ENCODE data around the gene TM2D1. TPM values are rescaled to one million over a fixed set of nuclear protein-coding genes. Genes with fewer than 3 reads are reported as not detected.
A peak's percentile ranks its signal among the peaks of the same experiment; 100 is the strongest.

TM2D1 gene
- total RNA-seq, 1 donor from 2014 or later = 19.3 TPM

DNA sequence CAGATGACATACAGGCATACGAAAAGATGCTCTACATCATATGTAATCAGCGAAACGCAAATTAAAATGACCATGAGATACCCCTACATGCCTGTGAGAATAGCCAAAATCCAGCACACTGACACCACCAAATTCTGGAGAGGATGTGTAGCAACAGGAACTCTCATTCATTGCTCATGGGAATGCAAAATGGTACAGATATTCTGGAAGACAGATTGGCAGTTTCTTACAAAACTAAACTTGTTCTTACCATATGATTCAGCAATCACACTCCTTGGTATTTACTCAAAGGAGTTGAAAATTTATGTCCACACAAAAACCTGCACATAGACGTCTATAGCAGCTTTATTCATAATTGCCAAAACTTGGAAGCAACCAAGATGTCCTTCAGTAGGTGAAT lies 52.6 kb downstream of the TM2D1 start:
- H3K4me3 Mint-ChIP-seq = no peak overlapping the region
- no peak for DNase-seq (ENCODE audit: low read depth, low spot score)
- H3K27me3 Mint-ChIP-seq (ENCODE audit: low read depth) = no peaks in the 10 kb centered on the region
- H3K4me1 Mint-ChIP-seq = no peaks in the 10 kb centered on the region
- no peak overlapping the region for H3K27ac Mint-ChIP-seq (ENCODE audit: unreplicated experiment)
- TF ChIP-seq, protein P1, sequence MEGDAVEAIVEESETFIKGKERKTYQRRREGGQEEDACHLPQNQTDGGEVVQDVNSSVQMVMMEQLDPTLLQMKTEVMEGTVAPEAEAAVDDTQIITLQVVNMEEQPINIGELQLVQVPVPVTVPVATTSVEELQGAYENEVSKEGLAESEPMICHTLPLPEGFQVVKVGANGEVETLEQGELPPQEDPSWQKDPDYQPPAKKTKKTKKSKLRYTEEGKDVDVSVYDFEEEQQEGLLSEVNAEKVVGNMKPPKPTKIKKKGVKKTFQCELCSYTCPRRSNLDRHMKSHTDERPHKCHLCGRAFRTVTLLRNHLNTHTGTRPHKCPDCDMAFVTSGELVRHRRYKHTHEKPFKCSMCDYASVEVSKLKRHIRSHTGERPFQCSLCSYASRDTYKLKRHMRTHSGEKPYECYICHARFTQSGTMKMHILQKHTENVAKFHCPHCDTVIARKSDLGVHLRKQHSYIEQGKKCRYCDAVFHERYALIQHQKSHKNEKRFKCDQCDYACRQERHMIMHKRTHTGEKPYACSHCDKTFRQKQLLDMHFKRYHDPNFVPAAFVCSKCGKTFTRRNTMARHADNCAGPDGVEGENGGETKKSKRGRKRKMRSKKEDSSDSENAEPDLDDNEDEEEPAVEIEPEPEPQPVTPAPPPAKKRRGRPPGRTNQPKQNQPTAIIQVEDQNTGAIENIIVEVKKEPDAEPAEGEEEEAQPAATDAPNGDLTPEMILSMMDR (conservative IDR thresholded peaks at IDR 0.05) = no peak
- no peaks in the 10 kb centered on the region for H3K36me3 Mint-ChIP-seq (ENCODE audit: low read depth)
- H3K9me3 Mint-ChIP-seq = no peaks in the 10 kb centered on the region

DNA sequence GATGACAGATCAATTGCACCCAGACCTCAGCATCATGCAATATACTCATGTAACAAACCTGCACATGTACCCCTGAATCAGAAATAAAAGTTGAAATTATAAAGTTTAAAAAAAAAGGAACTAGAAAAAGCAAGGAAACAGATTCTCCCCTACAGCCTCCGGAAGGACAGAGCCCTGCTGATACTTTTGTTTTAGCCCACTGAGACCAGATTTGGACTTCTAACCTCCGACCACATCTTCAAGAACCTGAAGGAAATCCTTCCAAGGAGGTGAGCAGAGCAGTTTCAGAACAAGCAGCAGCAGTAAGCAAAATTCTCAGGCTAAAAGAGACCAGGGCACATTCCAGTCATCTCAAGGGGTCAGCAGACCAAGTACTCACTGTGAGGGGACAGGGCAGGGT lies 54.5 kb downstream of the TM2D1 start:
- DNase-seq (ENCODE audit: low read depth, low spot score) = no peak
- no peaks in the 10 kb centered on the region for H3K27me3 Mint-ChIP-seq (ENCODE audit: low read depth)
- H3K4me1 Mint-ChIP-seq = no peaks in the 10 kb centered on the region
- H3K9me3 Mint-ChIP-seq = no peaks in the 10 kb centered on the region
- no peak overlapping the region for H3K27ac Mint-ChIP-seq (ENCODE audit: unreplicated experiment)
- TF ChIP-seq, protein P1 (conservative IDR thresholded peaks at IDR 0.05) = no peak
- no peak overlapping the region for H3K4me3 Mint-ChIP-seq
- no peaks in the 10 kb centered on the region for H3K36me3 Mint-ChIP-seq (ENCODE audit: low read depth)

- H3K36me3 Mint-ChIP-seq (ENCODE audit: low read depth) = no peaks in the 10 kb centered on the region
- no peak overlapping the region for H3K27ac Mint-ChIP-seq (ENCODE audit: unreplicated experiment)
- no peaks in the 10 kb centered on the region for H3K9me3 Mint-ChIP-seq
- no peak for DNase-seq (ENCODE audit: low read depth, low spot score)
- no peaks in the 10 kb centered on the region for H3K4me1 Mint-ChIP-seq
- TF ChIP-seq, protein P1 (conservative IDR thresholded peaks at IDR 0.05) = no peak
- no peaks in the 10 kb centered on the region for H3K27me3 Mint-ChIP-seq (ENCODE audit: low read depth)
- no peak overlapping the region for H3K4me3 Mint-ChIP-seq
Observed at GRCh38 chr1:61670016-61670415, 54.9 kb downstream of the TM2D1 start.

- no peaks in the 10 kb centered on the region for H3K27me3 Mint-ChIP-seq (ENCODE audit: low read depth)
- no peaks in the 10 kb centered on the region for H3K36me3 Mint-ChIP-seq (ENCODE audit: low read depth)
- H3K4me3 Mint-ChIP-seq = no peak overlapping the region
- TF ChIP-seq, protein P1 (conservative IDR thresholded peaks at IDR 0.05) = peak; percentile 29
- H3K4me1 Mint-ChIP-seq = no peaks in the 10 kb centered on the region
- no peak overlapping the region for H3K27ac Mint-ChIP-seq (ENCODE audit: unreplicated experiment)
- no peak for DNase-seq (ENCODE audit: low read depth, low spot score)
- H3K9me3 Mint-ChIP-seq = no peaks in the 10 kb centered on the region
Observed at GRCh38 chr1:61659061-61659460, 65.9 kb downstream of the TM2D1 start.

DNA sequence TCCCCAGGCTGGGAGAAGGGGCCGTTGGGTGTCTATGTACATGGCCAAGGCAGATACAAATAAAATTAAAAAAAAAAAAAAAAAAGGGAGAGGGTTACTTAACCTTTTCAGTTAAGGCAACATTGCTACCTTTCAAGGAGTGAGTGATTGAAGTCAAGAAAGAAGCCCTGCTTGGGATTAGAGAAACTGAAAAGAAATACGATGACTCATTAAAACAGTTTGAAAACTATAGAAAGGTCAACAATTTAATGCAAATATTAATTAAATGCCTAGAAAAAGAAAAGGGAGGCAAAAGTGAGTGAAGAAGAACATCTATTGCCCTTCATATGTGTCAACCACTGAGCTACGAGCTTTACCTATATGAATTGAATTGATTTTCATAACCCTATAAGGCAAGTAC lies 69.5 kb downstream of the TM2D1 start:
- Mint-ChIP-seq H3K36me3 (ENCODE audit: low read depth) (no peaks in the 10 kb centered on the region), H3K4me3 (no peak overlapping the region), H3K27ac (ENCODE audit: unreplicated experiment) (no peak overlapping the region), H3K9me3 (no peaks in the 10 kb centered on the region), H3K27me3 (ENCODE audit: low read depth) (no peaks in the 10 kb centered on the region), H3K4me1 (no peaks in the 10 kb centered on the region)
- TF ChIP-seq, protein P1 (conservative IDR thresholded peaks at IDR 0.05) = no peak
- no peak for DNase-seq (ENCODE audit: low read depth, low spot score)

DNA sequence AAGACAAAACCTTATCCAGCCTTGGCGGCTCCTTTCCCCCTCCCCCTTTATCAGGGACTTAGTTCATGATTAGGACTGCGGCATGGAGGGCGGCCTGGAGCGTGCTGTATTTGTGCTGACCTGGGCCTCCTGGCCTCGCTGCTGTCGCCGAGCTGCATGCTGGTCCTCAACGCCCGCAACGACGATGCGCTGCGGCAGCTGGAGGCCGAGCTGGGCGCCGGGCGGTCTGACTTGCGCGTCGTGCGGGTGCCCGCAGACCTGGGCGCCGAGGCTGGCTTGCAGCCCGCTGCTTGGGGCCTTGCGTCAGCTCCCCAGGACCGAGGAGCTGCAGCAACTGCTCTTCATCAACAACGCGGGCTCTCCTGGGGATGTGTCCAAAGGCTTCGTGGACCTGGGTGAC lies 70.9 kb downstream of the TM2D1 start:
- Mint-ChIP-seq H3K27ac (ENCODE audit: unreplicated experiment) (no peak overlapping the region), H3K9me3 (no peaks in the 10 kb centered on the region), H3K36me3 (ENCODE audit: low read depth) (no peaks in the 10 kb centered on the region), H3K4me1 (no peaks in the 10 kb centered on the region), H3K27me3 (ENCODE audit: low read depth) (no peaks in the 10 kb centered on the region), H3K4me3 (no peak overlapping the region)
- TF ChIP-seq, protein P1 (conservative IDR thresholded peaks at IDR 0.05) = no peak
- no peak for DNase-seq (ENCODE audit: low read depth, low spot score)

All from neural crest cell (in vitro differentiated cells).